ENCODE measurements around the gene CDK5.

- no peak for TF ChIP-seq CTCF (IDR thresholded peaks at IDR 0.05; ENCODE audit: low read depth, low read length)
- no peak for TF ChIP-seq EZH2phosphoT487 (IDR thresholded peaks at IDR 0.05; ENCODE audit: low read depth)
These were observed 22.5 kb downstream of the CDK5 start for GRCh38 chr7:151035026-151035717.
